ENCODE results near the gene TEX2. TPM values are rescaled to one million over a fixed set of nuclear protein-coding genes. Genes with fewer than 3 reads are reported as not detected.

Gene TEX2
- total and polyA plus RNA-seq, 9 of the 15 experiments (the other 6 are each of a cell fraction or from before 2014, with no cell fraction given): 4.1 to 27.6 (median 19.3) TPM

GRCh38 chr17:64147110-64148016 lies 115.7 kb downstream of the TEX2 start (continued):
- TF ChIP-seq ZFP91 (CRISPR knock-in tag; IDR thresholded peaks at IDR 0.05) (no peak), E2F8 (IDR thresholded peaks at IDR 0.05; ENCODE audit: low read depth, partially characterized antibody) (no peak), MAFG (tag; conservative IDR thresholded peaks at IDR 0.05) (no peak), ZNF696 (CRISPR knock-in tag; conservative IDR thresholded peaks at IDR 0.05) (0 out of 2 replicates have a peak, but pooled peaks have one; percentile 4), SMAD1 (IDR thresholded peaks at IDR 0.05; ENCODE audit: low read depth, low read length, partially characterized antibody) (no peak), HDAC1 (IDR thresholded peaks at IDR 0.05) (no peak; a peak in 1 of 4 replicates), ZNF175 (CRISPR knock-in tag; IDR thresholded peaks at IDR 0.05; ENCODE audit: low read depth) (no peak), ZNF143 (CRISPR knock-in tag; IDR thresholded peaks at IDR 0.05) (no peak), HMG20A (CRISPR knock-in tag; conservative IDR thresholded peaks at IDR 0.05) (no peak), GATAD2A (IDR thresholded peaks at IDR 0.05) (no peak), SIRT6 (IDR thresholded peaks at IDR 0.05; ENCODE audit: low read depth, low read length) (no peak), STAT5B (CRISPR knock-in tag; IDR thresholded peaks at IDR 0.05) (no peak), KDM2B (CRISPR knock-in tag; IDR thresholded peaks at IDR 0.05) (no peak), TFE3 (CRISPR knock-in tag; IDR thresholded peaks at IDR 0.05) (no peak), ZBED1 (IDR thresholded peaks at IDR 0.05) (no peak; the same call in 1 of the 2 replicates), U2AF2 (optimal IDR thresholded peaks at IDR 0.05; ENCODE audit: low read depth, low read length) (no peak), UBTF (IDR thresholded peaks at IDR 0.05; ENCODE audit: borderline replicate concordance in 1 of 2, low read depth in 2 of 2, low read length in 2 of 2) (no peak), RBM34 (IDR thresholded peaks at IDR 0.05; ENCODE audit: borderline replicate concordance, insufficient read depth, low read length) (no peak), ERF (CRISPR knock-in tag; IDR thresholded peaks at IDR 0.05) (peak; percentile 45; the same call in 1 of the 2 replicates)
